Measurements from ENCODE around the gene GFER. TPM values are rescaled to one million over a fixed set of nuclear protein-coding genes. Genes with fewer than 3 reads are reported as not detected.

GFER gene
- total and polyA plus RNA-seq, 10 of the 15 experiments (the other 5 are each of a cell fraction or from before 2014, with no cell fraction given) = 2.4 to 57.7 (median 31.3) TPM

DNA sequence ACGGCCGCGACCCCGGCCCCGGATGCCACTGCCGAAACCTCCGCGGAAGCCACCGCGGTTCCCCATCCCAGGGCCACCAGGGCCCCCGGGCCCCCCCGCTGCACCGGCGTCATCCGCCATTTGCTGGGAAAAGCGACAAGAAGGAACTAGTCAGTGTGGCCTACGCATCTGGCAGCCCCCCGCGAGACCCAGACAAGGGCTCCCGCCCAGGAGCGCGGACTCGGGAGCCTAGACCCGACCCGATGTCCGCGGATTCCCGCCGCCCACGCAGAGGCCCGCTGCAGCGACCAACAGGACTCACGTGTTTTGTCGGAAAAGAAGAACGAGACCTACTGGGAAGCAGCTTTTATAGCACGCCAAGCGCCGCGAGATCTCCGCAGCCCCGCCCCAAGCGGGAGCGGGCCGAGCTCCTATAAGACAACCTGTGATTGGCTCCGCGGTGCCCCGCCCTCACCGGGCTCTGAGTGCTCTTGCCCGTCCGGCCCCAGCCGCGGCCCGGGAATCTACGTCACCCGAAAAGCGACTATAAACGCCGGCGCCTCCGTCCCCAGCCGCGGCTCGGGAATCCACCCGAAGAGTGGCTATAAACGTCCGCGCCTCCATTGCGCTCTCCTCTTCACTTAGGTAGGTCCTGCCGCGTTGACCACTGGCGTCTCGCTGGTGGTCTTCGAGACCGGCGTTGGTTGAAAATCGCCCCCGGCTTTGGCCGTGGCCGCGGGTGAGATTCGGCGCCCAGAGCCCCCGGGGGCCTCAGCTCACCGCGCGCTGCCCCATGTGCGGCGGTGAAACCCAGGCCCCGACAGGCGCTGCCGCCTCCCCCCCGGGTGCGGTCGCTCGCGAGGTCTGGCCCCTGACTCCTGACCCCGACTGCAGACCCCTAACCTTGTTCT, 19.2 kb upstream of the GFER start, which contains the start of gene RPS2:
TSS of gene RPS2 (minus strand) at position 321 of the 890 bp plus-strand sequence. CDS start at position 120, 201 bp downstream.
- in situ Hi-C loops (cut with MboI) (no loop called here), intact Hi-C loops (cut with micrococcal nuclease; ENCODE audit: unreplicated experiment) (no loop called here)
- under 1% methylated on average over 94 of the region's 97 CpGs for WGBS (ENCODE audit: insufficient coverage, insufficient replicate concordance, low lambda C conversion rate, missing lambda C conversion rate)
- DNase-seq (ENCODE audit: low read depth, low spot score) (peak; percentile 83), FAIRE-seq (peak; percentile 85), ATAC-seq (peak; percentile 80)
- Histone ChIP-seq H3K4me2 (ENCODE audit: control insufficient read depth, insufficient read depth) (peak within 1 kb of the TSS; percentile 97), H3K4me1 (ENCODE audit: control insufficient read depth, insufficient read depth, low read length) (peaks cover 14% of the 10 kb centered on the region), H3K27me3 (replicated peaks in 1 of 2; ENCODE audit: control insufficient read depth in 2 of 2, insufficient read depth in 2 of 2, low read length in 1 of 2) (no peaks in the 10 kb centered on the region), H3K79me2 (ENCODE audit: control insufficient read depth, insufficient read depth, low read length) (peaks cover 61% of the 10 kb centered on the region), H4K20me1 (ENCODE audit: control insufficient read depth, insufficient read depth) (peaks cover 6% of the 10 kb centered on the region; the same call in 1 of the 2 replicates), H3K36me3 (ENCODE audit: control insufficient read depth in 2 of 2, insufficient read depth in 2 of 2, low read length in 1 of 2) (peaks cover 11 to 13% of the 10 kb centered on the region in 2 experiments; a peak in 3 of 4 replicates), H3K9me3 (replicated peaks; ENCODE audit: control insufficient read depth, insufficient read depth, low read length) (no peaks in the 10 kb centered on the region), H3K27ac (ENCODE audit: control insufficient read depth, insufficient read depth) (peak within 1 kb of the TSS; percentile 90), H3K4me3 (peak within 1 kb of the TSS; percentile 98), H3K9ac (ENCODE audit: control insufficient read depth, insufficient read depth, low read length) (peak within 1 kb of the TSS; percentile 99), H2AFZ (ENCODE audit: control insufficient read depth, low read depth, low read length) (peak within 1 kb of the TSS; percentile 72)
- CTCF ChIA-PET = interaction anchor here (0.7 to 1.2 kb wide), 2 partner anchors 26 to 40 kb away, joined by 3 read pairs; no protein-coding TSS in a partner anchor
- RAD21 ChIA-PET (ENCODE audit: unreplicated experiment) = interaction anchor here (0.9 to 1.9 kb wide), 7 partner anchors 17 to 191 kb away, joined by 3 to 7 read pairs (median 3); partner anchors contain the start of genes NOXO1, NUBP2, SPSB3 and TRAF7
- POLR2A ChIA-PET = interaction anchor here (0.6 to 3.3 kb wide), 16 partner anchors 10 to 304 kb away, joined by 3 to 25 read pairs (median 7); partner anchors contain the start of genes MSRB1, NOXO1, NUBP2 and SPSB3
- no TSS peak for BruUV-seq (replicated peaks)
- SMC1A ChIA-PET (ENCODE audit: uncharacterized antibody, unreplicated experiment) = interaction anchor here (1.0 to 1.7 kb wide), 2 partner anchors 17 to 22 kb away, joined by 5 to 7 read pairs; partner anchors contain the start of genes MSRB1 and NOXO1
- TF ChIP-seq PAX5 (IDR thresholded peaks at IDR 0.05; ENCODE audit: borderline replicate concordance, low read depth, low read length) (peak; percentile 56; the same call in 1 of the 2 replicates), CREB1 (IDR thresholded peaks at IDR 0.05; ENCODE audit: low read depth) (peak; percentile 97), FOS (IDR thresholded peaks at IDR 0.05; ENCODE audit: borderline replicate concordance, extremely low read depth, insufficient read length) (no peak), NFYA (IDR thresholded peaks at IDR 0.05; ENCODE audit: borderline replicate concordance, low read depth, low read length) (no peak), SIX5 (IDR thresholded peaks at IDR 0.05; ENCODE audit: low read depth, low read length, severe bottlenecking) (peak; percentile 26), TCF3 (IDR thresholded peaks at IDR 0.05; ENCODE audit: borderline replicate concordance, insufficient read depth, low read depth, low read length) (peak; percentile 89), ZBTB4 (CRISPR knock-in tag; IDR thresholded peaks at IDR 0.05) (no peak), CREM (IDR thresholded peaks at IDR 0.05; ENCODE audit: low read depth) (peak; percentile 98), SMARCA5 (IDR thresholded peaks at IDR 0.05) (peak; percentile 70), ZZZ3 (IDR thresholded peaks at IDR 0.05; ENCODE audit: control insufficient read depth, insufficient read length, low read depth) (no peak), TCF7 (IDR thresholded peaks at IDR 0.05; ENCODE audit: borderline replicate concordance) (peak; percentile 48; the same call in 1 of the 2 replicates), CBX3 (IDR thresholded peaks at IDR 0.05; ENCODE audit: borderline replicate concordance, low read depth) (no peak), JUNB (IDR thresholded peaks at IDR 0.05) (no peak), BHLHE40 (IDR thresholded peaks at IDR 0.05; ENCODE audit: borderline replicate concordance in 1 of 2, low read depth in 2 of 2, low read length in 1 of 2) (peak; percentile 69 to 92; a peak in 3 of 4 replicates), EP300 (IDR thresholded peaks at IDR 0.05; ENCODE audit: borderline replicate concordance in 1 of 2, control insufficient read depth in 1 of 2, low read depth in 2 of 2, low read length in 2 of 2) (no peak)
- TF ChIP-seq, protein P1, sequence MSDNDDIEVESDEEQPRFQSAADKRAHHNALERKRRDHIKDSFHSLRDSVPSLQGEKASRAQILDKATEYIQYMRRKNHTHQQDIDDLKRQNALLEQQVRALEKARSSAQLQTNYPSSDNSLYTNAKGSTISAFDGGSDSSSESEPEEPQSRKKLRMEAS (IDR thresholded peaks at IDR 0.05; ENCODE audit: low read depth, low read length) = peak; percentile 74; the same call in 1 of the 2 replicates
- TF ChIP-seq, protein P2, sequence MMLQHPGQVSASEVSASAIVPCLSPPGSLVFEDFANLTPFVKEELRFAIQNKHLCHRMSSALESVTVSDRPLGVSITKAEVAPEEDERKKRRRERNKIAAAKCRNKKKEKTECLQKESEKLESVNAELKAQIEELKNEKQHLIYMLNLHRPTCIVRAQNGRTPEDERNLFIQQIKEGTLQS (IDR thresholded peaks at IDR 0.05; ENCODE audit: borderline replicate concordance, extremely low read depth, low read depth, low read length) = peak; percentile 39; the same call in 1 of the 2 replicates
